Left forelimb (tissue), 1 donor: ENCODE data around the gene TNRC18.

Experiments used
- DNase-seq: peaks from one replicate; pipeline ENCODE4 v3.0.0-alpha.2; 2018; ENCODE audit warnings: low spot score

Gene TNRC18

DNA sequence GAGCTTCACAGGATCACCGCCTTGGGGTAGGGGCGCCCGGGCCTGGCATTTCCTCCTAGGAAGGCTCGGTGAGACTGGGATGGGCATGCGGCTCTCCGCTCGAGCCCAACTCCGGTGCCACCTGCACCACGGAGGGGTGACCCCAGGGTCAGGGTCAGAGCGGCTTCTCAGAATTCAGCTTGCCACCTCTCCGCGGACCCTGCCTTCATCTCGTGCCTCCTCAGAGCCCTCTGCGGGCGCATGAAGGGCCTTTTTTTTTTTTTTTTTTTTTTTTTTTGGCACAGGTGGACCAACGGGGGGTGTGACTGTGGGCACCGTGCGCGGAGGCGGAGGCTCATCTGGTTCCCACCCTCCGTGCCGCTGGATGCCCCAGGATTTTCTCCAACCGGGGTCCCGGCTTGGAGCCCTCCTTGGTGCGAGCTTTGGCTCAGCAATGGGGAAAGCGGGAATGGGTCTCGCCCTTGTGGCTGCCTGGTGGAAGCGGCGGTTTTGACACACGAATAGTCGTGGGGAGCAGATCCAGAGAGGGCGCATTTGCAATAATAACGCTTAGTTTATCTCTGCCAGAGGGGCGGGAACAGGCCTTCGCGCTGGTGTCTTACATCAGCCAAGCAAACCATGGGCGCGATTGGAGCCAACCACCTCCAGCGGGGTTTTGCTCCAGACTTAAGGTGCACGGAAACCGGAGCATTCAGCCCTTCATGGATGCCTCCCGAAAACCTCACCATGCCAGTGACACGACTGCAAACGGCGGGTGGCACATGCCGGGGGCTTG, 5.0 kb upstream of the TNRC18 start:
- DNase-seq: peak; percentile 78

DNA sequence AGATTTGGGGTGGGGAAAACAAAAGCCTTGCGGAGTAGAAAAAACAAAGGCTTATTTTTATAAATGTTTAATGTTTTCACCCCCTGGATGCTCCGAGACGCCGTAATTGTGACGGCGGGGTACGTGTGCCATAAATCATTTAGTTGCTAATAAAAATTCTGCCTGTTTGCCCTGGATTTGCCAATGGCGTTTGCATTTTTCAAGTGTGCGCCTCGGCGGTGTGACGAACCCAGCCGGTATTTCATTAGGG, 2.5 kb upstream of the TNRC18 start:
- no peak for DNase-seq

DNA sequence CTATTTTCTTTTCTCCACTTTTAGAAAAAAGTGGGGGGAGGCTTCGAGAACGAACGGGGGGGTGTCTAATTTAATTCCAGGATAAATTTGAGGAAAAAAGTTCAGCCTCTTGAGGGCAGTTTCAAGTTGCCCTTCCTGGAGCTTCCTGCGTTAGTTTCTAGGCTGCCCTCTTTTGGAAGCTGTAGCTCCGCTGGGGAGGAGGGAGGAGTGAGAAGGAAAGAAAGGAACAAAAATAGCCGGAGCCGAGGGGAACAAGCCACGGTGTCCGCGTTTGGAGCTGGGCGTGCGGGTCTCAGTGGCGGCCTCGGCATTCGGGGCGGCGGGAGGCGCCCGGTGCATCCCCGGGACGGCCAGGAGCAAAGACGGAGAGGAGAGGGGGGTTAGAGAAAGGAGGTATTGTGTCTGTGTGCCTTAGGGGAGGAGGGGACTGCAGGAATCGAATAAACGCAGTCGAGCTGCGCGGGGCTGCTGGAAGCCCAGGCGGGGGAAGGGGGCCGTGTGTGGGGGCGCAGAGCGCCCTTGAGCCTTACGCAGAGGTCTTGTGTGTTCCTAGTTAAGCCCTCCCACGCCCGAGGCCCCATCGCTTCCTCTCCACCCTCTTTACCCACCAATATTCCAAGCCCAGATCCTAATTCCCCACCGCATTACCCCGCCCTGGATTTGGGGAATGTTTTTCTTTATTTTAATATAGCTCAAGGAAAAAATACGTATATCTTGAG, 2.0 kb upstream of the TNRC18 start:
- peak; percentile 90 for DNase-seq

DNA sequence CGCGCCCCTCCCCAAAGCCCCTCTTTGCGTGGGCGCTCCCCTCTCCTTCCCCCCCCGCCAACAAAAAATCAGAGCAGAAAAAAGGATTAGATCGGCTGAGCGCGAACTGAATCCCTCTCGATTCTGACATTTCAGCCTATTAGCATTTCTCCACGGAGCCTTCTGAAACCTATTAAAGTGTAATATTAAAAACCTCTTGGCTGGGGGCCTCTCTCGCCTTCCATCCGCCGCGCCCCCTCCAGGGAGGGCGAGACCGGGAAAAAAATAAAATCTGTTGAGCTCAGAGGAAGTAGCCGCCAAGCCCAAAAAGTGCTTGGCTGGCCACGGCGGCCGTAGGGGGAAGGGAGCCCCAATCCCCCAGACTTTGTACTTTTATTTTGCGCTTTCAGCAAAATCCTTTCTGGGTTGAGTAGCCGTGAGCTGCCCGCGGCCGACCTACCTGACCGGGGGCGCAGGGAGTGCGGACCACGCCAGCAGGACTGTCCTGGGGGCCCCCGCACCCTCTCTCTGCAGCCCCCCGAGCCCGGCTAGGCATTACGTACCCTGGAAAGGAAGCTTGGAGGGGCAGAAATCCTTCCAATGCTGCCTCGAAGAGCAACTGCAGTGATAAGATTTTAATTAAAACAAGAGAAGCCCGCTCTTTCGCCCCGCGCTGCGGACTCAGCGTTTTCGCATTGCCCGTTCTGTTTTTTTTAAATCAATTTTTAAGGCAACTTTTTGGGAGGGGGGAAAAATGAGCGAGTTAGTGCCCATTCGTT, 1.3 kb upstream of the TNRC18 start:
- peak; percentile 84 for DNase-seq

DNA sequence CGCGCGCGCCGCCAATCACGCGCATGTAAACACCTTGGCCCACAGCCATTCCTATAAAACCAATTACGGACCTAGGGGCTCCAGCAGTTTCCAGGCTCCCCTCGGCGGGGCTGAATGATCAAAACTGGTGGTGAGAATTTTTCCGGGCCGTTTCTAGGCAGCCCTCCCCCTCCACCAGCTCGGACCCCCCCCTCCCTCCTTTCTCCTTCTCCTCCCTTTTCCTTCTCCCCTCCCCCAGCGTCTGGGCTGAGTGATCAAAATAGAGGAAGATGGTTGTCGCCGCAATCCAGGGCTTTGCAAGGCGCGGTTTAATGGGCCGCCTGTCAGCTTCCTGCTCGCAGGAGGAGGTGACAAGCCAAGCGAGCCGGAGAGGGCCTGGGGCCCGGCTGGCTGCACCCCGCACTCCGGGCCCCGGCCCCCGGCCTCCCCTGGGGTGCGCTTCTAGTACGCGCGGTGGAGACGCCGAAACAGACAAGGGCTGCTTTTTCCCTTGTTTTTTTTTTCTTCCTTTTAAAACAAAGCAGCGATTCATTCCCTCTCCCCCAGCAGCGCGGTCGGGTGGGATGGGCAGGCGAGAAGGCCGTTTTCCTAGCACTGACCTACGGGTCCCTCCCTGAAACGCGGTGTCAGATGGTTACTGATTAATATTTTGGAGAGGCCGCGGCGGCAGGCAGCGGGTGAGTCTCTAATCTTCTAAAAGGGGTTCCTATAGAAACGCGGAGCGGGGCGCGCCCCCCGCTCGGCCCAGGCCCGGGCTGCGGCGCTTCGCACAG, 528 bp upstream of the TNRC18 start:
- peak; percentile 99 for DNase-seq

DNA sequence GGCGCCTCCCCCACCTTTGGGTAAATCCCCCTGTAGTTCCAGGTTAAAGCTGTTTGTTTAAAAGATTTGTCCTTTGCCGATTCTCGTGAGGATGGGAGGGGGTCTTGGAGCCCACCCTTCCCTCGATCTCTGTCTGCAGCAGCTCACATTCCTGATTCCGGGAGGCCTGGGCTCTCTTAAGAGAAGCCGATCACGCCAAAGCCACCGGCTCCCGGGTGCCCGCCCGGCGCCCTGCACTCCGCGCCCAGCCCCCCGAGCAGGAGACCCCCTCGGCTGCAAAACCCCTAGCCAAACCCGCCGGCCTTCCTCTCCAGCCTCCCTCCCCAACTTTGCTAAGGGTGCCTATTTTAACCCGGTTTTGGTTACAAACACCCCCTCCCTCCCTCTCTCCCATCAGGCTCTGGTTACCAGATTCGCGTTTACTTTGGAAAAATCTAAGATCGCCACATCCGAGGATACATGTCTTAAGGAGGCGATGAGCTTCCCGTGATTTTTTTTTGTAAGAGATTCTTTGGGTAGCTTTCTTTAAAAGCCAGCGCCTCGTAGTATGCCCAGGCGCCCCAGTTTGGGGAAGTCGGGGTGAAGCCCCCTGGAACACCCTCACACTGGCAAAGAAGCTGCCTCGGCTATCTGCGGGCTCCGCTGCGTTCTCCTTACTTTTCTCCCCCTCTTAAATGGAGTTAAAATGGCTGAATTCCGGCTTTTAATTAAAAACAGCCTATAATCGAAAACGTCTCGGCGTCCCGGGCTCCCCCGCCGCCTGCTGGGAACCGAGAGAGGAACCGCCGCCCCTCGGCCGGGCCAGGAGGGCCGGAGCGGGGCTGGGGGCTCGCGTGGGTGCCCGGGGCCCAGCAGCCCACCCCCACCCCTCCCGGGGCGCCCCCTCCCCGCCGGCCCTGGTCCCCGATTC, 983 bp downstream of the TNRC18 start:
- DNase-seq: peak; percentile 80

DNA sequence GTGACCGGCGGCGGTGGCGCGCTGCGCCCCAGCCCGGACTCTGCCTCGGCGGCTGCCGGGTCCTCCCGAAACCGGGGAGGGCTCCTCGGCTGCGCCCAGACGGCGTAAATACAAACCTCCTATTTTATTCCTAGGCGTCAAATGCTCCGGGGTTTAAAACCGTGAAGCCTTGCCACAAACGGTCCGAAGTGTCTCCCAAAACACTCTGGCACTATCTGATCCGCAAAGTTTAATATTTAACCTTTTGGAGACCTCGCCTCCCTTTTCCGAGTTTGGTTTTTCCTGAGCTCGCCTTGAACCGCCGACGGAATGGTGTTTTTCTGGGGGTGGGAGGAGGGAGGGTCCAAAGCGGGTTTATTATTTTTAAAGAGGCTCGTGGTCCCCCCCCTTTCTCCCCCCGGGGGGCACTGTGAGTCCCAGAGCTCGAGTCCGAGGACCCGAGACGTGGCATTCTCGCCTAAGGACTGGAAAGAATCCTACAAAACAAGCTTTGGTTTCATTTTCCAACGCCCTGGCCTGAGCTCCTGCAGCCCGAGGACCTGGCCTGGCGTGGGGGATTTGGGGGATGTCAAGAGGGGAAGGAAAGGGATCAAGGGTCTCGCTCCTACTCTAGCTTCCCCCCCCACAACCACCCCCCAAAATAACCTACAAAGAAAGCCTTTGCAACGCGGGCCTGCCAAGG, 1.8 kb downstream of the TNRC18 start:
- peak; percentile 79 for DNase-seq

DNA sequence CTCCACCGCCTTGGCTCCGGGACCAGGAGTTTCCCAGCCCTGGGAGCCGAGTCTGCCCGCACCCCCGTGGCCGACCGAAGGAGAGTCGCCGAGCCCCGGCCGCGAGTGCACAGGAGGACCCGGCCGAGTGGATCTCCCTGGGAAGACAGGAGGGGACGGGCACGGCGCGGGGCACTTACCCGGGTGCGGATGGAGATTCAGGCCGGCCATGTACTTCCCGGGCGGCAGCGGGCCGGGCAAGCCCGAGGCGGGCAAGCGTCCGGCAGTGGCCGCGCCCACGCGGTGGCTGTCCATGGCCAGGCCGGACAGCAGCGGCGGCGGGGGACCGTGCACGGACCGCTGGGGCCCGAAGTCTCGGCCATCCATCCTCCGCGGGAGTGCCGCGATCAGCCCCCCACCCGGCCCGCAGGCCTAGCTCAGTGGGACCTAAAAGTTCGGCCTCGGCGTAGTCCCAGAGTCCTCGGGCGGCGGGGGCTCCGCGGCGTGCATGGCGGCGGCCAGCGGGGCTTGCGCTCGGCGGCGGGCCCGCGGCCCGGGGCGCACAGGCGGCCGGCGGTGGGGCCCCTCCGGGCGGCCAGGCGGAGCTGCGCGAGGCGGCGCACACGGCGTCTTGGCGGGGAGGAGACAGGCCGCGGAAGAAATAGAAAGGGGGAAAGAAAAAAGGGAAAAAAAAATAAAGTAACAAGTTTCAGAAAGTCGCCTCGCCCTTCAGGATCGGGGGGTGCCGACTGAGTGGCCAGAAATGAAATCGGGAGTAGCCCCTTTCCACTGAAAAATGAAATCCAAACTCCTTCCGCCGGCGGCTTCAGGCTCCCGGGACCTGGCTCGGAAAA, 2.5 kb downstream of the TNRC18 start:
- no peak for DNase-seq

DNA sequence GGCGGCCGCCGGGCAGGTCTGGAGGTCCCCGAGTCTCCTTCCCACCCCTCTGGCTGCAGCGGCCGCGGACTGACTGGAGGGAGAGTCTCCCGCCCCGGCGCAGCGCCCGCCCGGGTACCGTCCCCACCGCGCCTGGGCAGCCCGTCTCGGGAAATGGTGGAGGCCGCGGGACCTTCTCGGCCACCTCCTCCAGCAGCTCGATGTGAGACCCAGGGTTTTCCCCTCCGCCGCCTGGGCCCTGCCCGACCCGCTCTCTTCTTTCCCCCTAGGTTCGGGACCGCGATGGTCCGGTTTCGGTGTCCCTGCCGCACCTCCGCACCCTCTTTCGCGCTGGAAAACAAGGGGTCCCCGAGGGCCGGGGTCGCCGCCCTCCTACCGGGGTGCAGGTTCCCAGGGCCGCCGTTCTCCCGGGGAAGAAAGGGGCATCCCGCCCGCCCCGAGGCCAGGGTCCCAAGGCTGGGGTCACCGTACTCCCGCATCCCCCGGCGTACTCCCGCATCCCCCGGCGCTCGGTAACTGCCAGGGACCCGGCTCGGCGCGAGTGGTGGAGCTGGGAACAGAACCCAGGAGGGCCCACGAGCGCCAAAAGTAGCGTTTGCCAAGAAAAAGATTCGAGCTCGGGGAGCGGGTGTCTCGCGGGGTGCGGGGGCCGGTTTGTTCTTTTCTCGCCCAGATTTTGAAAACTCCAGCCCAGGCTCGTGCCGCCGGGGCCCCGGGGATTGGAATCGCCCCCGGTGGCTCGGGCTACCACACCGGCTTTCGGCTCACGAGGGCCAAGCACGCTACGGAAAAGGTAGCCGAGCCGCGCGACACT, 3.4 kb downstream of the TNRC18 start:
- DNase-seq: no peak

DNA sequence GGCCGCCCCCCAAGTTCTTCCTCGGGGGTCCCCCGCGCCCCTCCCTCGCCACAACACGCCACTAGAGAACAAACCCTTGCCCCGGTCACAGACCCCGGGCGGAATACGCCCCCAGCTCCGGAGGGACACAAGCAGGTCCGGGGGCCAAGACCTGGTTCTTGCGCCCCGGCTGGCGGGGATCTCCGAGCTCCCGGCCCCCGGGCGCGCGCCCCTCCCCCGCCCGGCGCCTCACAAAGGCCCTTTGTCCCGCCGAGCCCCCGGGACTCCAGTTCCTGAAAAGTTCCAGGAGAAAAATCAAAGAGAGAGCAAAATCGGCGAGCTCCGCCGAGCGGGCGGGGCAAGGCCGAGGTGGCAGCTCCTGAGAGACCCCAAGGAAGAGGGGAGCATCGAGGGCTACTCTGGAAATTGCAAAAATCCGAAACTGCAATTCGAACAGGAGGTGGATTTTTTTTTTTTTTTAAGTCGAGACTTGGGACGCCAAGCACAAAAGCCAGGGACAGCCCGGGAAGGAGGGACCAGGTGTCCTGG, 4.0 kb downstream of the TNRC18 start:
- no peak for DNase-seq

DNA sequence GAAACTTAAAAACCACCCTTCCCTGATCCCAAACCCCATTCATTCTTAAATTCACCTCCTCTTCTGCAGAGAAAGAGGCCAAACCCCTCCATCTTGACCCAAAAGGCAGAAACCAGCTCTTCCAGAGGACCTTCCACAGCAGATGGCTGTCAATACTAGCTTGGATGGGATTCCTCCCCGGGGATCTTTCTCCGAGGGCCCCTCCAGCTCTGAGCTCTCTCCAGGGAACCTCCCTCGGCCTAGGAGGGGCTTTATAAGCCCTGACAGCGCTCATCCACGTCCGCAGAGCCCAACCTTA, 5.4 kb downstream of the TNRC18 start:
- no peak for DNase-seq

DNA sequence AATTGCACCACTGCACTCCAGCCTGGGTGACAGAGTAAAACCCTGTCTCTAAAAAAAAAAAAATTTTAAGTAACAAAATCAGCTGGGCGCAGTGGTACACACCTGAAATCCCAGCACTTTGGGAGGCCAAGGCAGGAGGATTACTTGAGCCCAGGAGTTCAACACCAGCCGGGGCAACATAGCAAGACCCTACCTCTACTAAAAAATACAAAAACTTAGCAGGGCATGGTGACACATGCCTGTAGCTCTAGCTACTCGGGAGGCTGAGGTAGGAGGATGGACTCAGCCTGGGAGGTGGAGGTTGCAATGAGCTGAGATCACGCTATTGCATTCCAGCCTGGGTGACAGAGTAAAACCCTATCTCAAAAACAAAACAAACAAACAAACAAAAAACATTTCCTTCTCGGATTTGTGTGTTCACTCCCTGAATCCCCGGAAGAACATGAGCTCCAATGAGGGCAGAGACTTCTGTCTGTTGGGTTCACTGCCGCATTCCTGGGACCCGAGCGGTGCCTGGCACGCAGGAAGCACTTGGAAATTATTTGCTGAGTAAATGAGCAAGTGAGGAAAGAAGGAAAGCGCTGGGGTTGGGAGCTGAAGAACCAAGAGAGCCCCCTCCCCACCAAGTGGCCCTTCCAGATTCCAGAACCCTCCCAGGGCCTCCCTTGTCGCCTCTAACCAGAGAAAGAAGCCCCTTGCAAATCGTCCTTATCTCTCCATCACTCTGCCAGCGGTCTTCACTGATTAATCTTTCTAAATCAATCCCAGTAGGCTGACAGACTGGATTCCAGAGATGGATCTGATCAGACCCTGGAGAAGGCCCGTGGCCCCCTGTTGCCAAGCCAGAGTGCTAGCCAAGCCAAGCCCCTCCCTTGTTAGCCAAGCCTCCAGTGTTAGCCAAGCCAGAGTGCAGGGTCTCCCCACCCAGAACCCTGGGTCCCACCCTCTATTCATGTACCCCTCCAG, 6.2 kb downstream of the TNRC18 start:
- DNase-seq: no peak

DNA sequence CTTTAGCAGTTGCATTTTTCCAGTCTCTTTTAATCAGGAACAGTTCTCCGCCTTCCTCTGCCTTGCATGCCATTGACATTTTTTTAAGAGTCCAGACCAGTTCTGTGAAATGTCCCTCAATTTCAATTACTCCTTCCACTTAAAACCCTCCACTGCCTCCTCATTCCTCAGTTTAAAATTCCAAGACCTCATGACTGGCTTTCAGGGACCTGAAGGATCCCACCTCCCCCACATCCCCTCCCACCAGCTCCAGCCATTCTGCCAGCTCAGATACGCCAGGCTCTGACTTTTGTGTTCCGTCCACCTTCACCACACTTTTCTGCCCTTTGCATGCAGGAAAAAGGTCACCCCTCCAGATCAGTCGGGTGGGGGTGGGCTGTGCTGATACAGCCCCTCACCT, 8.7 kb downstream of the TNRC18 start:
- no peak for DNase-seq

DNA sequence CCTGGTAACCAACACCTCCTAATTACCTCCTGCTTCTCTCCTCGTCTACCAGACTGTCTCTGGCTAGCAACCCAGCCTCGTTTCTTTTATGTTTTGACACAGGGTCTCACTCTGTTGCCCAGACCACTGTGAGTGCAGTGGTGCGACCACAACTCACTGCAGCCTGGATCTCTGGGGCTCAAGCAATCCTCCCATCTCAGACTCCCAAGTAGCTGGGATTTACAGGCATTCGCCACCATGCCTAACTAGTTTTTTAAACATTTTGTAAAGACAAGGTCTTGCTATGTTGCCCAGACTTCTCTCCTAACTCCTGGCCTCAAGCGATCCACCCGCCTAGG, 10.2 kb downstream of the TNRC18 start:
- no peak for DNase-seq

DNA sequence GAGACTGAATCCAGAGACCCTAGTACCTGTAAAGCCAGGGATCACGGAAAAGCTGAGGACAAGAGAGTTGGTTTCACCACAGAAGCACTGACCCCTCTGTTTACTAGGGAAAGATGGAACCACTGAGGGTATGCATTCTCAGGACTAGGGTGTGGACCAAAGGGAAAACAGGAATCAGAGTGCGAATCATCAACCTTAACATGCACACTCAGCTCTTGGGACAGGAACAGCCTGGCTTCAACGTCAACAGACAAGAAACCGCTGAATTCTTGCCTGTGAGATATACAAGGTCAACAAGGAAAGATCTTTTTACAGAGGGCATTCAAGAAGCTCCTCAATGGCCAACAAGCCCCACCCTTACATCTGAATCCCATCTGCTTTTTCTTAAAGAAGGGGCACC, 14.9 kb downstream of the TNRC18 start:
- no peak for DNase-seq

DNA sequence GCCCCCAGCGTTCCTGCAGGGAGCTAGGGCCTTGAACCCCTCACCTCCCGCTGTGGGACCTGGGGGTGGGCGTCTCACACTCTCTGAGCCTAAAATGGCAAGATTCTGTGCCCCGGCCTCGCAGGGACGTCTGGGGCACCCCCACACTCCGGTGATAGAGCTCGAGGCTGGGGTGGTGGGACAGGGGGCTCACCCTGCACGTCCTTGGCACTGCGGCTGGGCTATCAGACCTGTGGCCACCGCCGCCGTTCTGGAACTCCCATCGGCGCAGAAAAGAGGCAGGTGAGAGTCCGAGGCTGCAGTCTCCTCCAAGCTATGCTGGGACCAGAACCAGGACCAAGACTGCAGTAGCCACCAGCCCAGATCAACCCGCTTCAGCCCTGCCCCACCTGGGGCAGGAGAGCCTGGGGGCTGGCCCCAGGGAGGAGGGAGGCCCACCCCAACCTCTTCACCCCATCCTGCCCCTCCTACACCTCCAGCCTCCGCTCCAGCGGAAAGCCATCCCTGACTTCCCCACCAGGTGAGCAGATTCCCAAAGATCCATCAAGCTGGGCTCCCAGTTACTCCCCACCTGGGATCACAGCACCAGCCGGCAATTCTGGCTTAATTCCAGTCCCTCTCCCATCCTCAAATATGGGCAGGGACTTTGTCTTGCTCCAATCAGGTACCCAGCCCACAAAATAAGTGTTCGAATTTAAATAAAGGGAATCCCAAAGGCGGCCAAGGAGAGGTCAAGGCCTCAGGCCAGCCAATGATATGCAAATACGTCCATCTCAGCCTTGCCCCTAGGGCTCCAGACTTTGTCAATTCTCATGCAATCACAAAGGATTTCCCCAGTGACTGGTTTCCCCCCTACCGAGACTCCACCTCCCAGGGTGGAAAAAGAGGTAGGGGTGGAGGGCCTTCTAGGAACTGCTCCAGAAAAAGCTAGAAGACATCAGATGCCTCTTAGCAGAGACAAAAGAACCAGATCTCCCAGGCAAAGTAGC, 16.4 kb downstream of the TNRC18 start:
- no peak for DNase-seq

DNA sequence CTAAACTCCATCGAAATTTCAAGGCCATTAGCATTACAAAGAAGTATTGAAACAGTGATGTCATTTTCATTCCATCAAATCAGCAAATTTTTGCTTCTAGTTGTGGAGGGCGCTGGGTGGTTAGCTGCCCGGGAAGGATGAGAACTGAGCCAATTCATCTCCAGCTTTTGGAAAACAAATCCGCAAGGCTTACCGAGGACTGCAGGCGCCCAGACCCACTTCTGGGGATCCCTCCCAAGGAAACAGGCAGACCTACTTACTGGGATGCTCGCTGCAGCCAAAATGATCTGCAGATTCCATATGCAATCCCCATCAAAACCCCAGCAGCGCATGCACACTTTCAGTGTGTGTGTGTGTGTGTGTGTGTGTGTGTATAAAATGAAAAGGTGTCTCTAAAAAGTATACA, 19.2 kb downstream of the TNRC18 start:
- DNase-seq: no peak
